Measurements from ENCODE around the gene NXNL1. TPM values are rescaled to one million over a fixed set of nuclear protein-coding genes. Genes with fewer than 3 reads are reported as not detected.

The NXNL1 gene
- total and polyA plus RNA-seq, 2 of the 13 experiments (the other 11 are each of a cell fraction or from before 2014, with no cell fraction given): not detected

GRCh38 chr19:17451820-17452219 lies 8.9 kb downstream of the NXNL1 start:
- CTCF ChIA-PET (ENCODE audit: low intra/inter-chr PET ratio, low total read pairs): no interaction called here
- no TSS peak for BruUV-seq (replicated peaks)
- no peak overlapping the region for H3K9ac ChIP-seq (ENCODE audit: insufficient read depth, low read depth, low read length)
- no peak overlapping the region for H3K4me2 ChIP-seq (ENCODE audit: low read depth, low read length)
- H3K79me2 ChIP-seq (ENCODE audit: insufficient read depth, low read length): no peaks in the 10 kb centered on the region
- H4K20me1 ChIP-seq (ENCODE audit: insufficient read depth, low read length): no peaks in the 10 kb centered on the region
- in situ Hi-C loops (cut with HindIII; ENCODE audit: extremely low pct_ligation_motif_present, low pct_unique_long_range_greater_than_20kb) (loop anchor here (10.0 kb wide), 1 partner anchor 123 kb away; no protein-coding TSS in a partner anchor), intact Hi-C loops (cut with micrococcal nuclease; ENCODE audit: unreplicated experiment) (no loop called here)
- TF ChIP-seq ZNF768 (CRISPR knock-in tag; IDR thresholded peaks at IDR 0.05) (peak; percentile 80; the same call in 1 of the 2 replicates), DDIT3 (CRISPR knock-in tag; IDR thresholded peaks at IDR 0.05) (no peak)
- no peaks in the 10 kb centered on the region for H3K9me3 ChIP-seq (ENCODE audit: low read length)
- H3K27me3 ChIP-seq (ENCODE audit: control insufficient read depth in 1 of 2, insufficient read depth in 2 of 2, low read length in 2 of 2): peaks cover 4 to 14% of the 10 kb centered on the region in 2 experiments; a peak in 4 of 5 replicates
- H3K4me3 ChIP-seq (replicated peaks in 1 of 3; ENCODE audit: insufficient read depth in 1 of 3, low read depth in 2 of 3, low read length in 3 of 3): no peak overlapping the region
- no peak for FAIRE-seq
- no peak for ATAC-seq
- DNase-seq (ENCODE audit: low spot score): no peak
- 0 out of 2 replicates have a peak, but pooled peaks cover 7% of the 10 kb centered on the region for H3K4me1 ChIP-seq (ENCODE audit: insufficient read depth, low read length)
- no peaks in the 10 kb centered on the region for H3K36me3 ChIP-seq (replicated peaks in 1 of 2; ENCODE audit: control insufficient read depth in 1 of 2, insufficient read depth in 2 of 2, low read length in 2 of 2)
- no peak overlapping the region for H2AFZ ChIP-seq (ENCODE audit: low read length)
- WGBS (ENCODE audit: low lambda C conversion rate): 59% methylated on average over 4 of the region's 4 CpGs
- no peak overlapping the region for H3K27ac ChIP-seq (ENCODE audit: extremely low read length, insufficient read depth, low read length)
- POLR2A ChIA-PET: no interaction called here

- Histone ChIP-seq H3K79me2 (ENCODE audit: insufficient read depth, low read length) (no peaks in the 10 kb centered on the region), H3K4me2 (ENCODE audit: low read depth, low read length) (no peak overlapping the region), H3K4me3 (replicated peaks in 1 of 3; ENCODE audit: insufficient read depth in 1 of 3, low read depth in 2 of 3, low read length in 3 of 3) (no peak overlapping the region), H3K27me3 (ENCODE audit: control insufficient read depth in 1 of 2, insufficient read depth in 2 of 2, low read length in 2 of 2) (peaks cover 2 to 6% of the 10 kb centered on the region in 2 experiments; a peak in 4 of 5 replicates), H3K9me3 (ENCODE audit: low read length) (no peaks in the 10 kb centered on the region), H3K36me3 (replicated peaks in 1 of 2; ENCODE audit: control insufficient read depth in 1 of 2, insufficient read depth in 2 of 2, low read length in 2 of 2) (no peaks in the 10 kb centered on the region), H3K27ac (ENCODE audit: extremely low read length, insufficient read depth, low read length) (no peak overlapping the region), H4K20me1 (ENCODE audit: insufficient read depth, low read length) (no peaks in the 10 kb centered on the region), H3K4me1 (ENCODE audit: insufficient read depth, low read length) (0 out of 2 replicates have a peak, but pooled peaks cover 7% of the 10 kb centered on the region), H2AFZ (ENCODE audit: low read length) (no peak overlapping the region), H3K9ac (ENCODE audit: insufficient read depth, low read depth, low read length) (no peak overlapping the region)
- CTCF ChIA-PET (ENCODE audit: low intra/inter-chr PET ratio, low total read pairs): no interaction called here
- intact Hi-C loops (cut with micrococcal nuclease; ENCODE audit: unreplicated experiment) (no loop called here), in situ Hi-C loops (cut with HindIII; ENCODE audit: extremely low pct_ligation_motif_present, low pct_unique_long_range_greater_than_20kb) (loop anchor here (10.0 kb wide), 1 partner anchor 124 kb away; no protein-coding TSS in a partner anchor)
- DNase-seq (ENCODE audit: low spot score): no peak
- BruUV-seq (replicated peaks): no TSS peak
- 10% methylated on average over 8 of the region's 8 CpGs for WGBS (ENCODE audit: low lambda C conversion rate)
- POLR2A ChIA-PET: no interaction called here
- ATAC-seq: no peak
- no peak for FAIRE-seq
- 0 out of 2 replicates have a peak, but pooled peaks have one; percentile 53 for TF ChIP-seq NFE2L2 (IDR thresholded peaks at IDR 0.05; ENCODE audit: low read length)
- 0 out of 2 replicates have a peak, but pooled peaks have one; percentile 13 for TF ChIP-seq FOSL2 (CRISPR knock-in tag; IDR thresholded peaks at IDR 0.05)
- TF ChIP-seq PAX8 (CRISPR knock-in tag; IDR thresholded peaks at IDR 0.05; ENCODE audit: borderline replicate concordance): no peak
- no peak for TF ChIP-seq TCF7 (IDR thresholded peaks at IDR 0.05; ENCODE audit: low read depth)
- no peak for TF ChIP-seq ZBTB7B (CRISPR knock-in tag; IDR thresholded peaks at IDR 0.05)
- TF ChIP-seq EZH2 (conservative IDR thresholded peaks at IDR 0.05; ENCODE audit: low read depth, low read length): no peak
- TF ChIP-seq MAX (IDR thresholded peaks at IDR 0.05): no peak
Measured at GRCh38 chr19:17450264-17451075, 10.3 kb downstream of the NXNL1 start.

Data from HepG2 (cell line).